GM12878 (cell line): ENCODE measurements around the gene MROH2A.

Experiments used
- CTCF ChIP-seq, 3 experiments: IDR thresholded peaks in 2 of 3; conservative IDR thresholded peaks in 1 of 3; 2 replicates each; pipeline ENCODE4 v1.5.1; 2011; ENCODE audit warnings: low read depth in 3 of 3, low read length in 3 of 3, mild to moderate bottlenecking in 3 of 3, control low read depth in 2 of 3, moderate library complexity in 2 of 3, inconsistent platforms in 1 of 3, mixed read lengths in 1 of 3; ENCODE audit not compliant: control insufficient read depth in 2 of 3, insufficient read depth in 1 of 3; ENCODE audit errors: extremely low read depth in 1 of 3
- ZNF217 ChIP-seq: fragments of 450-650 bp; IDR thresholded peaks from 2 replicates; pipeline ENCODE4 v1.6.1; 2017; ENCODE audit warnings: antibody characterized with exemption, mild to moderate bottlenecking

DNA sequence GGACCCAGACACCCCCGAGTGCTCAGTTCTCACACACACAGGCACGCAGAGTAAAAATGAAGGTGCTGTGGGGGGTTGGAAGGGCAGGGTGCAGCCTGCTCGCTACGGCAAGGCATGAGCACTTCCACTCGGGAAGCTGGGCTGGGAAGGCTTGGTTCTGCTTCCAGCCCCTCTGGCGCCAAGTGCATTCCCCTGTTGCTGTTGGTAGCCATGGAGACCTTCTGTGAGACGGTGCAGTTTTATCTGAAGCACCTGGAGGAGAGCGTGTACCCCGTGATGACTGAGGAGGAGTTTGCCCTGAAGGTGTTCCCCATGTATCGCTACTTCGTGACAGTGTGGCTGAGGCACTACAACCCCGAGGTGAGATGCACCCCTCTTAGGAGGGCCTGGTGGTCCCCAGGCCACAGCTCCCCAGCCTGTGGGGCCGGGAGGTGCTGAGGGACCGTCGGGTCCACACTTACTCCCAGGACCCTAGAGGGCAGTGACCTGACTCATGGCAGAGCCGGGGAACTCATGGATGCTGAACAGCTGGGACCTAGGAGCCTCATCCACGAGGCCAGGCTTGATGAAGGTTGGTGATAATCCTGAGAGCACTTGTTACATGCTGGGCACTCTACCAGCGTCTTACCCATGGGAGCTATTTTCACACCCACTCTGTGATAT is 15.5 kb downstream of the MROH2A start:
- TF ChIP-seq CTCF (IDR thresholded peaks at IDR 0.05 in 2 of 3, conservative IDR thresholded peaks at IDR 0.05 in 1 of 3; ENCODE audit: control insufficient read depth in 2 of 3, extremely low read depth in 1 of 3, insufficient read depth in 1 of 3, low read depth in 3 of 3, low read length in 3 of 3) = no peak
- no peak for TF ChIP-seq ZNF217
